GM21526 (cell line): ENCODE data around the gene DLG2.

Source experiments
- ATAC-seq: cut with Tn5 transposase; IDR thresholded peaks from one replicate; pipeline ENCODE4 v1.9.1; 2021; ENCODE audit warnings: moderate library complexity; ENCODE audit not compliant: unreplicated experiment, low FRiP score

The DLG2 gene

DNA sequence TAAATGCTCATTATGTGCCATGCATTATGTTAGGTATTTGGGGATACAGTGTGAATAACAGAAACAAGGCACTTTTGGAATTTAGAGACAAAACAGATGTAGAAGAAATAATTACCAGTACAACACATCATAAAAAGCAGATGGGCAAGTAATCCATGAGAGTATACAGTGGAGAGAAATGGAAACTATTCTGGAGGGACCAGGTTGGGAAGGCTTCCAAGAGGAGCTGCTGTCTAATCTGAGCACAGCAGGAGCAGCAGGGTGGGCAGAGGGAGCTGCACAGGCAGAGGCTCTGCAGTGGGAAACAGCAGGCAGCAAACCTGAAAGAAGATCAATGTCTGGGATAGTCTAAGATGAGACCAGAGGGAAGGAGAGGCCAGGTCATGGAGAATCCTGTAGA is 2072.3 kb downstream of the DLG2 start:
- no peak for ATAC-seq

DNA sequence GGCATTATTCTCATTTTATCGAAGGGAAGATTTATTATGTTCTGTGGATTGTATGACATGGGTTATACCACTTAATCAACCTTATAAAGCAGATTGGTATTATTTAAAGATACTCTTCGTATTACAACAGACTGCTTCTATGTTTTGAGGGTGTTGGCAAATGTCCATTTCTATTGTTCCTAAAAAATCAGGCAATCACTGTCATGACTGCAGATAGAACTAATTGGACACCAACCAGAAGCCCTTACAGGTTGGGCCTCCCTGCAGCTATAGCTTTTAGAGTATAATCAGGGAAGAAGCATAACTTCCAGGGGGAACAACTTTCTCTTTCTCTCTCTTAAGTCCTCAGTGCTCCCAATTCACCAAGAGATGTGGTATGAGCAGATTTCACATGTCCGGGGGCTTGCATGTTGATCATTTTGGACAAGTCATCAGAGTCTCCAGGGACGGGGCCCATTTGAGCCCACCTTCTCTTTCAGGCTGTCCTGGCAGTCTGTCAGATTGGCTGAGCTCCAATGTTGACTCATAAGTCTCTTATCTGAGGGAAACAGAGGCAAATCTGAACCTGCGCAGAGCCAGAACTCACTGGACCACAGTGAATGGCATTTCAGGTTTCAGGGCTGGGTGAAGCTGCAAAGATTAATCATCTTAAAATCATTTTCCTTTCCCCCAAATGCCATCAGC is 2077.0 kb downstream of the DLG2 start:
- ATAC-seq, result no peak

DNA sequence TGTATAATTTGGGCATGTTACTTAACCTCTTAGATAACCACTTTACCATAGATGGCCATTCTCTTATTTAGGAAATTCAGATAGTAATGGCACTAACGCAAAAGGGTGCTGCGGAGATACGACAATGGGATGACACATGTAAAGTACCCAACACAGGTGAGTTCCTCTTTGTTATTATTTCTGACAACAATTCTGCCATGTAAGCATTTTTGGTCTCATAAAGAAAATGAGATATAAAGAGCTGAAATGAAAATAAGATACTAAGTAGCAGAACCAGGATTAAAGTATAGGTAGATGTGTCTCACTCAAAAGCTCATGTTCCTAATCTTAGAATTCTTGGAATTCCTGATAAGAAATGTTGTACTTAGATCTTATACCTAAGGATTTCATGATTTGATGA is 2080.8 kb downstream of the DLG2 start:
- ATAC-seq, result no peak

DNA sequence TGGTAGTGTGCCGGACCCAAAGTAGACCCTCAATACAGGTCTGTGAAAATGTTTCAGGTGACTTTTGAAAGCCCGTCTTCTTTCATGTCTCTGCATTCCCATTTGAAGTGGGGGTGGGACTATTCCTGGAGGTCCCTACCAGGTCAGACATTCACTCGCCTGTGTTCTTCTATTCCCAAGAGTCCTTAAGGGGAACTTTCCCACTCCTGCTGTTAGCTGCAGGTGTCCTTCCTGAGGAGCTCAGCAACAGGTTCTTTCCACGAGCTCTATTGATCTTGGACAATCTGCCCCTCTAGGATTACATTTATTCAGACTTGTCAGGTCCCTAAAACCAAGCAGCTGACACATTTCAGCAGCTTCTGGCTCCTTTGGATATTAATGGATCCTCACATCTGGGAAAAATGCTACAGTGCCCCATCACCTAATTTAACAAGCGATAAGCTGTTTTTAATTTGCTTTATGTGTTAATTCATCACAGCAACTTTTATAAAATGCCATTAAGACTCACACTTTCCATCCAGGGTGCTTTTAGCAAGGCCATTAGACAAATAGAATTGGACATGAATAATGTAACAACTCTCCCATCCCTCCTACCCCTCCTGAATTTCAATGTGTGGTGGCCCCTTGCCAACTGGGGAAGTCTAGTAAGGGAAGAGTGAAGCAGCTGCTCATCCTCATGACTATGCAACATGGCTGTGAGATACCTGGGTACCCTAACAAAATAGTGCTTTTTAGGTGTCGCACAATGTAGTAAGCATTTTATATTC is 2081.5 kb downstream of the DLG2 start:
- no peak for ATAC-seq

GRCh38 chr11:83544846-83545245 is 2082.3 kb downstream of the DLG2 start:
- no peak for ATAC-seq

- no peak for ATAC-seq
These were observed 2083.3 kb downstream of the DLG2 start for GRCh38 chr11:83543706-83544439.

- no peak for ATAC-seq
These were observed 2084.3 kb downstream of the DLG2 start for GRCh38 chr11:83542861-83543260.

DNA sequence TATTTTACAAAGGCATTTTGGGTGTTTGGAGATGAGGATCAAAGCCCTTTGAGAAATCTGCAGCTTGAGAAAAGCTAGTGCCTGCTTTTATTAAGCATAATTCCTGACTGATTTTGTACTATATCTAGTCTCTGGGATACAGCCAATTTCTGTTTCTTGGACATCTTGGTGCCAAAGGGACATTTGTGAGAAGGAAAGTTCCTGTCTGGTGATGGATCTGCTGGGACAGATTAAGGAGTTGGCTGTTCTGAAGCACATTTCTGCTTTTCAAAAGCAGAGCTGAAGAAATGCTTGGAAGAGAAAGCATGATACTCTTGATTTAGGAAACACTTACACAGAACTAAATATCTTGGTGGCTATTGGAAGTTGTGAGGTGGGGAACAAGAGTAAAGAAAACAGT is 2086.4 kb downstream of the DLG2 start:
- ATAC-seq, result no peak

DNA sequence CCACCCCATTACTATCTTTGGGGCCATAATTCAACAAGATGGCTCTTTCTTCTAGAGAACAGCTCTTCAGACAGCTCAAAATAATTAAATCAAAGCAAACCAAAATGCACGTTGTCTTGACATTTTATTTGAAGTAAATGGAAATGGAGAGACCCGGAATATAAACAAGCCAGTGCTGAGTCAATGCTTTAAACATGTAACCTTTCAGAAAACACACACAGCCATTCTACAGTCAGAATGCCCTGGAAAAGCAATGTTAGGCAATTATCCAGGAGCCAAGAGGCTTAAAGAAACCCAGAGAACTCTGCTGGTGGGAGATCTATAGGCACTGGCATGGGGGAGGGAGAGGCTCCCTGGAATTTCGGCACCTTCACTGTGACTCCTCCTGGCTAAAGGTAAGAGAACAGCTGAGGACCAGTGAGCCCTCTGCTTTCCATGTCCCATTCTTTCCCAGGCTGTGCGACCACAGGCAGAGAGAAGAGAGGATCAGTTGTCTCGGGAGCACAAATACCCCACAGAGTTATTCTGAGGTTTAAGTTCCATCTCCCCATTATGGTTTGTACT is 2086.9 kb downstream of the DLG2 start:
- ATAC-seq, result no peak

- no peak for ATAC-seq
These were observed 2088.9 kb downstream of the DLG2 start for GRCh38 chr11:83538286-83538685.

DNA sequence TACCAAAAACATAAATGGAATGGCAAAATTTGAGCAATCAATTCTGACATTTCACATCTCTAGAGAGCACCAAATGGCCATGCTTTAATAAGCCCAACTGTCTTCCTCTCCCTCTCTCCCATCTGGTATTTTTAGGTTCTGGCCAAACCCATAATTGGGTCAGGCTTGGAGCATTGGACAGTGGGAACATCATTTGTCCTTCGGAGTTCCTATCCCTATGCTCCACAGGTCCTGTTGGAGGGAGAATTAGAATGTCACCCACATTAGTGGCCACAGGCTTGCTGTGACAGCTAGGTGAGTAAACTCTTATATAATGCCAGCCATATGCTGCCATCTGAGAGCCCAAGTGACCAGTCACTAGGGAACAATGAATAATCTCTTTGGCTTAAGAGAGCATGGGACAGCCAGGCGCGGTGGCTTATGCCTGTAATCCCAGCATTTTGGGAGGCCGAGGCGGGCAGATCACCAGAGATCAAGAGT is 2090.0 kb downstream of the DLG2 start:
- ATAC-seq, result no peak

- ATAC-seq, result no peak
These were observed 2094.0 kb downstream of the DLG2 start for GRCh38 chr11:83533166-83533565.

DNA sequence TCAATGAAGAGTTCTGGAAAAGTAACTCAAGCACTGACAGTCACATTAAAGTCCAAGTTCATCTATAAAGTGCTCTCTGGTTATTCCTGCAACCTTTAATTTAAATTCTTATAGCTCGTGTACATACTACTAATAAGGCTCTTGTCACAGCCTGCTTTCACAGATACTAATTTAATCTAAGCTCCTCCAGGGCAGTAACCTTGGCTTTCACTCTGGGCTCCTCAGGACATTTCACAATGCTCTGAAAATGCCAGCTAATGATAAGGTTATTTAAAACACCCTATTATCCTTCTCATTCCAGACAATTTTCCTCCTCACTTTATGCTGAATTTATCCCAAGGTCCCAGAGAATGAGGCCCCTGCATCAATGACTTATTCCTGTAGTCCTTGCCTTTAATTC is 2098.3 kb downstream of the DLG2 start:
- ATAC-seq, result no peak

- ATAC-seq, result no peak
These were observed 2098.9 kb downstream of the DLG2 start for GRCh38 chr11:83528225-83528624.

- ATAC-seq, result no peak
These were observed 2103.5 kb downstream of the DLG2 start for GRCh38 chr11:83523676-83524075.

DNA sequence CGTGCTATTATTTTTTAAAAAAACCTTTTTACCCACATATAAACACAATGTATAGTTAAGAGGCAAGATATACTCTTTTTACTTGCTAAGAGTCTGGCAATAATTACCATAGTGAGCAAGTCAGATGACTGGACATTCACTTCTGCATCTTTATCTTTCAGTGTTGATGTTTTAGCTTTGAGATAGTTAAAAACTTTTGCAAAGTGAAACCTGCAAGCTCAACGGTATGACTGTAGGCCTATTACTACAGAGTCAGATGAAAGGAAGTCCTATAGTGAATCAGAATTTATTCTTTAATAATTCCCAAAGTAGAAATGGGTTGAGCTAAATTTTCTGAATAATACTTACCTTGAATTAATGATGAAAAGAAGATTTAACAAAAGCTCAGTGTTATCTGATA is 2104.2 kb downstream of the DLG2 start:
- ATAC-seq, result no peak

DNA sequence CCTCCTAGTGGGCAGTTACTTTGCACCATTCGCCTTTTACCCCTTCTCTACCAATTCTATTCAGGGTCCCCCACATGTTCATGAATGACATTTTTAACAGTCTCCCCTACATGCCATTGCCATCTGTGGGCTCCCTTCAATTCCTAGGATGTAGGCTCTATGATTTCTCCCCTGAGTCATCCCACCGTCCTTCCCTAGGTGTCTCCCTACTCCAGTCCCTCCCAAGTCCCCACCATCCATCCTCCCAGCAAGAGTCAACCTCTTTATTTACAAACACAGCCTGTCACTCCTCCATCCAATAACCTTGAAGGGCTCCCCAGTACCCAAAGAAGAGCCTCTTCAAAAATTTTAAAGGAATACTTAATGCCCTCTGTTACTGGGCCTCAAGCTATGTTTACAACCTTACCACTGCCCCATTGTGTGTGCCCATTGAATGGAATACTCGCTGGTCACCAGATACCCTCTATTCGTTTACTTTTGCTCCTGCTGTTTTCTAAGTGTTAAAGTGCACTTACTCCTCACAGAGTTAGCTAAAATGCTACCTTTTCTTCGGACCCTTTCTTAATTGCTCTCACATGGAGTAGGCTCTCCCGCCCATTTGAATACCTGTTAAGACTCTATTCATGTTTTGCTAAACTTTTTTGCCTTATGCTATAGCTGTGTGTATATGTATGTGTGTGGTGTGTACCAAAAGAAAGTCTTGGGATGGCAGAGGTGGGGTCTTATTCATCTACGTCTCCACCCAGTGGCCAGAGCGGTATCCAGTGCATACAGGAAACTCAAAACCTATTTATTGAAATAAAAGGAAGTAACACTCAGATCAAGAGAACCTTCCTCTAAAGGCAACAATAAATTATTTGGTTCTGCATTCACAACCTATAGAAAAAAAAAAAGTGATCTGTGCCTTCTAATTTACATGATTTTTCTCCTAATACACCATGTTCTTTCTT is 2105.2 kb downstream of the DLG2 start:
- no peak for ATAC-seq

DNA sequence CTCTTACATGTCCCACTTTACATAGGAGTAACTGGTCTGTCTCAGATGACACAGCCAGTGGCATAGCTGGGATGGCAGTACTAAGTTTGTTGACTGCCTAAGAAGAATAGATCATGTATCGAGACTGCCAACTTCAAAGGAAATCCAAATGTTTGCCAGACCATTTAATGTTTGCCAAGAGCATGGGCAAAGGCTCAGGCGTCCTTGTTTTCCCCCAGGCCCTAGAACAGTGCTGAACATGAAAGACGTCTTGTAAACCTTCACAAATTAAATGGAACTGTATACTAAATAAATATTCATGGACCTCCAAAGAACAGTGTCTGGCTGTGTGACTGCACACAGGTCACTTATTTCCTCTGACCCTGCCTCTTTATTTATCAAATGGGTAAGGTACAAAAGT is 2106.3 kb downstream of the DLG2 start:
- ATAC-seq, result no peak

DNA sequence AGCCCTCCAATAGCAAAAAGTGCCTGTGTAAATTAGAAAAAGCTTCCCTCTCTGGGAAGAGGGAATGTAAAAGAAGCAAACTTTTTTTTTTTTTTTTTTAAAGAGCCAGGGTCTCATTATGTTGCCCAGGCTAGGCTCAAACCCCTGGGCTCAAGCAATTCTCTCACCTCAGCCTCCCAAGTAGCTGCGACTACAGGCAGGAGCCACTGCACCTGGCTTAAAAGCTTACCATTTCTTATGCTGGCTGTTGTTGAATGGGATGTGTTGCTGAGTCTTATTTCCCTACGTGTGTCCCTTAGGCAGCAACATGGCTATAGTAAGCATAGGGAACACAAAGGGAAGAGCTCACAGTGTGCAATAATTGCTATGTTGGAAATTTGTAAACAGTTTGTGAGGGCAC is 2115.5 kb downstream of the DLG2 start:
- ATAC-seq, result no peak
